Activated CD4-positive, alpha-beta memory T cell treated with anti-CD3 and anti-CD28 coated beads for 36 hours (primary cell): ENCODE data around the gene SARS1. TPM values are rescaled to one million over a fixed set of nuclear protein-coding genes. Genes with fewer than 3 reads are reported as not detected.

Experiments used
- CTCF ChIA-PET: fragments of 350-600 bp; sonication (Branson Sonifier 250); formaldehyde crosslinking; loops from one replicate; lab custom pipeline; 2021; ENCODE audit warnings: antibody characterized with exemption, inconsistent platforms; lab: Charles Lee
- POLR2A ChIA-PET: fragments of 350-600 bp; sonication (Branson Sonifier 250); formaldehyde crosslinking; loops from one replicate; lab custom pipeline; 2021; ENCODE audit warnings: antibody characterized with exemption; lab: Charles Lee
- DNase-seq: peaks from one replicate; pipeline ENCODE4 v3.0.0-alpha.2; 2020
- H3K27ac Mint-ChIP-seq: one replicate; pipeline ENCODE4 v1.8.0; 2021; ENCODE audit warnings: mixed read lengths
- H3K27me3 Mint-ChIP-seq: one replicate; pipeline ENCODE4 v1.8.0; 2021; ENCODE audit warnings: mixed read lengths
- H3K36me3 Mint-ChIP-seq: one replicate; pipeline ENCODE4 v1.8.0; 2021; ENCODE audit warnings: mixed read lengths
- H3K4me1 Mint-ChIP-seq: one replicate; pipeline ENCODE4 v1.8.0; 2021; ENCODE audit warnings: low read depth, mixed read lengths
- H3K4me3 Mint-ChIP-seq: one replicate; pipeline ENCODE4 v1.8.0; 2021; ENCODE audit warnings: mild to moderate bottlenecking, mixed read lengths
- H3K9me3 Mint-ChIP-seq: one replicate; pipeline ENCODE4 v1.8.0; 2021; ENCODE audit warnings: mixed read lengths
- intact Hi-C: fragments of 100-400 bp; cut with micrococcal nuclease; formaldehyde crosslinking; loops from one replicate; pipeline ENCODE4 v1.15.1; 2023
- total RNA-seq, 2 experiments: library from RNA; stranded (reverse); gene quantifications; one replicate each; pipeline ENCODE4 v1.2.3, GENCODE V29; 2021

Gene SARS1
- total RNA-seq, 2 experiments from 2014 or later = 245 to 251 TPM

- intact Hi-C loops = loop anchor here (10.0 kb wide), 1 partner anchor 70 kb away; no protein-coding TSS in a partner anchor
- H3K27ac Mint-ChIP-seq = no peak overlapping the region
- no peaks in the 10 kb centered on the region for H3K27me3 Mint-ChIP-seq
- no peak for DNase-seq
- no peaks in the 10 kb centered on the region for H3K36me3 Mint-ChIP-seq
- no peaks in the 10 kb centered on the region for H3K9me3 Mint-ChIP-seq
- ChIA-PET POLR2A (no interaction called here), CTCF (interaction anchor here (5.4 kb wide), 1 partner anchor 125 kb away, joined by 205 read pairs; the partner anchor contains the start of gene SORT1)
- H3K4me3 Mint-ChIP-seq = no peak overlapping the region
- peaks cover 4% of the 10 kb centered on the region for H3K4me1 Mint-ChIP-seq
Observed at GRCh38 chr1:109274533-109275476, 61.1 kb downstream of the SARS1 start.

GRCh38 chr1:109275706-109276345, 62.1 kb downstream of the SARS1 start:
- no peaks in the 10 kb centered on the region for H3K36me3 Mint-ChIP-seq
- no peaks in the 10 kb centered on the region for H3K27me3 Mint-ChIP-seq
- no peak overlapping the region for H3K4me3 Mint-ChIP-seq
- H3K9me3 Mint-ChIP-seq = no peaks in the 10 kb centered on the region
- CTCF ChIA-PET = interaction anchor here (2.3 to 5.4 kb wide), 4 partner anchors 11 to 257 kb away, joined by 10 to 205 read pairs (median 38); partner anchors contain the start of gene SORT1
- DNase-seq = no peak
- peaks cover 4% of the 10 kb centered on the region for H3K4me1 Mint-ChIP-seq
- POLR2A ChIA-PET = no interaction called here
- intact Hi-C loops = loop anchor here (10.0 kb wide), 1 partner anchor 71 kb away; no protein-coding TSS in a partner anchor
- no peak overlapping the region for H3K27ac Mint-ChIP-seq

GRCh38 chr1:109277434-109278204, 63.9 kb downstream of the SARS1 start:
- Mint-ChIP-seq H3K27ac (no peak overlapping the region), H3K4me1 (peaks cover 8% of the 10 kb centered on the region), H3K27me3 (no peaks in the 10 kb centered on the region), H3K9me3 (no peaks in the 10 kb centered on the region), H3K36me3 (no peaks in the 10 kb centered on the region), H3K4me3 (no peak overlapping the region)
- POLR2A ChIA-PET = interaction anchor here (0.8 kb wide), 1 partner anchor 52 kb away, joined by 3 read pairs; no protein-coding TSS in a partner anchor
- intact Hi-C loops = loop anchor here (1.0 to 10.0 kb wide), 2 partner anchors 73 to 122 kb away; no protein-coding TSS in a partner anchor
- CTCF ChIA-PET = interaction anchor here (0.6 to 5.4 kb wide), 28 partner anchors 12 to 487 kb away, joined by 3 to 205 read pairs (median 4); partner anchors contain the start of genes CELSR2, GNAI3 and SORT1
- peak; percentile 83 for DNase-seq

- intact Hi-C loops = loop anchor here (5.0 to 10.0 kb wide), 3 partner anchors 75 to 343 kb away; partner anchors contain the start of gene ATXN7L2
- Mint-ChIP-seq H3K27ac (no peak overlapping the region), H3K36me3 (no peaks in the 10 kb centered on the region), H3K9me3 (no peaks in the 10 kb centered on the region), H3K27me3 (no peaks in the 10 kb centered on the region), H3K4me1 (peaks cover 15% of the 10 kb centered on the region), H3K4me3 (no peak overlapping the region)
- POLR2A ChIA-PET = no interaction called here
- CTCF ChIA-PET = interaction anchor here (0.7 to 5.4 kb wide), 6 partner anchors 11 to 253 kb away, joined by 3 to 205 read pairs (median 4); partner anchors contain the start of gene SORT1
- no peak for DNase-seq
Observed at GRCh38 chr1:109279615-109280278, 66.0 kb downstream of the SARS1 start.

- Mint-ChIP-seq H3K4me3 (no peak overlapping the region), H3K36me3 (no peaks in the 10 kb centered on the region), H3K9me3 (no peaks in the 10 kb centered on the region), H3K27me3 (no peaks in the 10 kb centered on the region), H3K27ac (no peak overlapping the region), H3K4me1 (peaks cover 15% of the 10 kb centered on the region)
- ChIA-PET POLR2A (no interaction called here), CTCF (interaction anchor here (0.7 to 4.9 kb wide), 2 partner anchors 79 to 118 kb away, joined by 3 to 69 read pairs; partner anchors contain the start of gene SORT1)
- no peak for DNase-seq
- intact Hi-C loops = loop anchor here (5.0 kb wide), 2 partner anchors 201 to 341 kb away; partner anchors contain the start of gene ATXN7L2
Observed at GRCh38 chr1:109280862-109281261, 67.1 kb downstream of the SARS1 start.

GRCh38 chr1:109281680-109282496, 68.2 kb downstream of the SARS1 start:
- Mint-ChIP-seq H3K27me3 (no peaks in the 10 kb centered on the region), H3K4me3 (peak overlapping the region; percentile 95), H3K36me3 (no peaks in the 10 kb centered on the region), H3K4me1 (peaks cover 15% of the 10 kb centered on the region), H3K27ac (no peak overlapping the region), H3K9me3 (no peaks in the 10 kb centered on the region)
- intact Hi-C loops = loop anchor here (2.0 to 5.0 kb wide), 3 partner anchors 200 to 340 kb away; partner anchors contain the start of gene ATXN7L2
- ChIA-PET POLR2A (interaction anchor here (0.9 to 1.5 kb wide), 3 partner anchors 57 to 181 kb away, joined by 3 to 6 read pairs (median 4); partner anchors contain the start of gene SORT1), CTCF (interaction anchor here (0.7 to 4.9 kb wide), 6 partner anchors 18 to 950 kb away, joined by 3 to 69 read pairs (median 6); partner anchors contain the start of gene SORT1)
- no peak for DNase-seq

GRCh38 chr1:109282497-109282951, 68.8 kb downstream of the SARS1 start:
- no peaks in the 10 kb centered on the region for H3K36me3 Mint-ChIP-seq
- peak overlapping the region; percentile 95 for H3K4me3 Mint-ChIP-seq
- no peak for DNase-seq
- intact Hi-C loops = loop anchor here (2.0 to 5.0 kb wide), 3 partner anchors 200 to 340 kb away; partner anchors contain the start of gene ATXN7L2
- no peaks in the 10 kb centered on the region for H3K9me3 Mint-ChIP-seq
- no peaks in the 10 kb centered on the region for H3K27me3 Mint-ChIP-seq
- POLR2A ChIA-PET = interaction anchor here (0.9 to 1.5 kb wide), 4 partner anchors 57 to 182 kb away, joined by 3 to 6 read pairs (median 4); partner anchors contain the start of gene SORT1
- peaks cover 12% of the 10 kb centered on the region for H3K4me1 Mint-ChIP-seq
- no peak overlapping the region for H3K27ac Mint-ChIP-seq
- CTCF ChIA-PET = interaction anchor here (0.6 to 4.9 kb wide), 17 partner anchors 13 to 950 kb away, joined by 3 to 69 read pairs (median 4); partner anchors contain the start of gene SORT1

- Mint-ChIP-seq H3K27me3 (no peaks in the 10 kb centered on the region), H3K9me3 (no peaks in the 10 kb centered on the region), H3K27ac (peak within 1 kb of the TSS; percentile 89), H3K4me1 (peaks cover 12% of the 10 kb centered on the region), H3K36me3 (no peaks in the 10 kb centered on the region), H3K4me3 (peak within 1 kb of the TSS; percentile 95)
- CTCF ChIA-PET = interaction anchor here (0.6 to 4.9 kb wide), 19 partner anchors 12 to 949 kb away, joined by 3 to 69 read pairs (median 3); partner anchors contain the start of gene SORT1
- DNase-seq = peak; percentile 94
- intact Hi-C loops = loop anchor here (1.0 to 5.0 kb wide), 5 partner anchors 143 to 751 kb away; partner anchors contain the start of genes ATXN7L2, PSMA5 and STRIP1
- POLR2A ChIA-PET = interaction anchor here (0.9 to 1.5 kb wide), 4 partner anchors 58 to 183 kb away, joined by 3 to 6 read pairs (median 4); partner anchors contain the start of gene SORT1
Observed at GRCh38 chr1:109282952-109283747, 69.4 kb downstream of the SARS1 start, which contains the start of gene PSRC1. Gene PSRC1, minus strand, starts transcription at chr1:109283145.
